ENCODE data around the gene SIX2.

Gene SIX2

GRCh38 chr2:44965684-44966083 is 43.6 kb downstream of the SIX2 start:
- DNase-seq (ENCODE audit: low spot score): no peak

- no peak for DNase-seq (ENCODE audit: low spot score)
Measured at GRCh38 chr2:44964752-44965236, 44.5 kb downstream of the SIX2 start.

- no peak for DNase-seq (ENCODE audit: low spot score)
Measured at GRCh38 chr2:44962176-44962695, 47.0 kb downstream of the SIX2 start.

GRCh38 chr2:44960871-44961270 is 48.4 kb downstream of the SIX2 start:
- DNase-seq (ENCODE audit: low spot score): no peak

- no peak for DNase-seq (ENCODE audit: low spot score)
Measured at GRCh38 chr2:44959855-44960254, 49.4 kb downstream of the SIX2 start.

- DNase-seq (ENCODE audit: low spot score): no peak
Measured at GRCh38 chr2:44957656-44958327, 51.5 kb downstream of the SIX2 start.

GRCh38 chr2:44956843-44957242 is 52.4 kb downstream of the SIX2 start:
- DNase-seq (ENCODE audit: low spot score): no peak

GRCh38 chr2:44955593-44956392 is 53.5 kb downstream of the SIX2 start:
- DNase-seq (ENCODE audit: low spot score): peak; percentile 86

Data from AG08396 (cell line).